A549 (cell line): ENCODE measurements around the gene ENPP3. TPM values are rescaled to one million over a fixed set of nuclear protein-coding genes. Genes with fewer than 3 reads are reported as not detected.

Experiments
- ATAC-seq, 2 experiments: fragments of 200-7000 bp in 1 of 2; fragments of >200 bp in 1 of 2; cut with Nextera tagmentation in 1 of 2; cut with Tn5 transposase in 1 of 2; 3 replicates each; pipeline versions ENCODE4 v1.8.0 to v1.9.1; 2018 to 2020; ENCODE audit warnings: mild to moderate bottlenecking in 1 of 2, moderate library complexity in 1 of 2
- CTCF ChIA-PET: fragments of 300-600 bp; sonication (Branson Sonifier 250); formaldehyde crosslinking; extraction: SDS; loops from one replicate; lab custom pipeline; 2021; ENCODE audit warnings: antibody characterized with exemption, inconsistent platforms; lab: Yijun Ruan, JAX
- POLR2A ChIA-PET: fragments of 350-600 bp; formaldehyde crosslinking; extraction: SDS; loops from one replicate; lab custom pipeline; 2021; ENCODE audit warnings: antibody characterized with exemption, inconsistent platforms; lab: Yijun Ruan, JAX
- DNase-seq, 2 experiments: peaks; one replicate each; pipeline versions ENCODE4 v3.0.0 to v3.0.0-alpha.2; 2011 to 2016; ENCODE audit warnings: low read depth in 1 of 2, low spot score in 1 of 2
- FAIRE-seq: peaks from 2 replicates; lab custom pipeline; 2011; peaks lifted over from hg19 to GRCh38; lab: Jason Lieb, UNC
- H3K27ac ChIP-seq, 2 experiments: fragments of >200 bp; sonication (Bioruptor Twin); formaldehyde crosslinking; 3 replicates each; pipeline ENCODE4 v1.5.1; 2016 to 2017
- H3K4me1 ChIP-seq: fragments of >200 bp; sonication (Bioruptor Twin); formaldehyde crosslinking; 3 replicates; pipeline ENCODE4 v1.6.1; 2016
- H3K4me2 ChIP-seq: fragments of >200 bp; sonication (Bioruptor Twin); formaldehyde crosslinking; 3 replicates; pipeline ENCODE4 v1.6.1; 2016
- H3K4me3 ChIP-seq: fragments of >200 bp; sonication (Bioruptor Twin); formaldehyde crosslinking; 3 replicates; pipeline ENCODE4 v1.5.1; 2016
- H3K9me3 ChIP-seq: fragments of >200 bp; sonication (Bioruptor Twin); formaldehyde crosslinking; 3 replicates; pipeline ENCODE4 v1.6.1; 2016
- ATOH8 ChIP-seq: fragments of 250-450 bp; sonication (Bioruptor Pico); IDR thresholded peaks from 2 replicates; pipeline ENCODE4 v1.5.0; 2020; ENCODE audit warnings: low read depth, mild to moderate bottlenecking, moderate library complexity
- BCL3 ChIP-seq: fragments of >200 bp; sonication (Bioruptor Twin); formaldehyde crosslinking; IDR thresholded peaks from 3 replicates; pipeline ENCODE4 v1.6.1; 2016
- CBX2 ChIP-seq: fragments of 200-600 bp; sonication (generic); IDR thresholded peaks from 2 replicates; pipeline ENCODE4 v1.6.1; 2016; ENCODE audit warnings: low read depth, mild to moderate bottlenecking, borderline replicate concordance
- CBX8 ChIP-seq: fragments of 200-600 bp; sonication (generic); IDR thresholded peaks from 2 replicates; pipeline ENCODE4 v1.6.1; 2016
- CEBPB ChIP-seq, 2 experiments: fragments of >200 bp in 1 of 2; sonication (Bioruptor Twin) in 1 of 2; formaldehyde crosslinking in 1 of 2; IDR thresholded peaks; 2 replicates each; pipeline ENCODE4 v1.6.1; 2012 to 2016
- CHD2 ChIP-seq: fragments of 150-350 bp; IDR thresholded peaks from 2 replicates; pipeline ENCODE4 v1.6.1; 2014; ENCODE audit warnings: low read length; ENCODE audit not compliant: partially characterized antibody
- CHD4 ChIP-seq: fragments of 200-600 bp; sonication (generic); IDR thresholded peaks from 2 replicates; pipeline ENCODE4 v1.6.1; 2016; ENCODE audit warnings: antibody characterized with exemption, mild to moderate bottlenecking, borderline replicate concordance
- FOSB ChIP-seq: fragments of 250-450 bp; sonication (Bioruptor Pico); IDR thresholded peaks from 2 replicates; pipeline ENCODE4 v1.5.0; 2020; ENCODE audit warnings: mild to moderate bottlenecking, moderate library complexity
- GATA3 ChIP-seq: IDR thresholded peaks from 2 replicates; pipeline ENCODE4 v1.6.1; 2012; ENCODE audit warnings: borderline replicate concordance
- HEYL ChIP-seq: fragments of 250-450 bp; sonication (Bioruptor Pico); IDR thresholded peaks from 2 replicates; pipeline ENCODE4 v1.8.0; 2021; ENCODE audit warnings: mild to moderate bottlenecking, moderate library complexity
- JUNB ChIP-seq: fragments of >200 bp; sonication (Bioruptor Twin); formaldehyde crosslinking; IDR thresholded peaks from 2 replicates; pipeline ENCODE4 v1.6.1; 2016
- KDM1A ChIP-seq: fragments of 200-600 bp; sonication (generic); IDR thresholded peaks from 2 replicates; pipeline ENCODE4 v1.6.1; 2016; ENCODE audit warnings: low read depth, mild to moderate bottlenecking
- MAZ ChIP-seq: fragments of 150-350 bp; IDR thresholded peaks from 2 replicates; pipeline ENCODE4 v1.6.1; 2014; ENCODE audit warnings: antibody characterized with exemption, low read depth, low read length, borderline replicate concordance
- MYC ChIP-seq: IDR thresholded peaks from 2 replicates; pipeline ENCODE4 v1.6.1; 2012; ENCODE audit warnings: mild to moderate bottlenecking, inconsistent platforms, low read length, improper control_type of control experiment, borderline replicate concordance
- POLR2A ChIP-seq: IDR thresholded peaks from 2 replicates; pipeline ENCODE4 v1.6.1; 2012; ENCODE audit warnings: mild to moderate bottlenecking, low read length
- POLR2AphosphoS2 ChIP-seq: conservative IDR thresholded peaks from 2 replicates; pipeline ENCODE4 v1.6.1; 2012; ENCODE audit warnings: low read length, improper control_type of control experiment, inconsistent platforms
- RAD21 ChIP-seq, 2 experiments: fragments of >200 bp in 1 of 2; sonication (Bioruptor Twin) in 1 of 2; formaldehyde crosslinking in 1 of 2; IDR thresholded peaks in 1 of 2; conservative IDR thresholded peaks in 1 of 2; 2 replicates in 1 of 2; 3 replicates in 1 of 2; pipeline ENCODE4 v1.6.1; 2012 to 2018; ENCODE audit warnings: inconsistent platforms in 1 of 2
- RARB ChIP-seq: fragments of 250-450 bp; sonication (Bioruptor Pico); IDR thresholded peaks from 2 replicates; pipeline ENCODE4 v1.8.0; 2021; ENCODE audit warnings: mild to moderate bottlenecking, moderate library complexity
- RCOR1 ChIP-seq: fragments of 150-350 bp; IDR thresholded peaks from 2 replicates; pipeline ENCODE4 v1.6.1; 2014; ENCODE audit warnings: antibody characterized with exemption, low read length, low read depth
- REST ChIP-seq: fragments of 200-600 bp; sonication (generic); IDR thresholded peaks from 2 replicates; pipeline ENCODE4 v1.6.1; 2016; ENCODE audit warnings: antibody characterized with exemption, mild to moderate bottlenecking, moderate library complexity
- SMC3 ChIP-seq: fragments of >200 bp; sonication (Bioruptor Twin); formaldehyde crosslinking; IDR thresholded peaks from 3 replicates; pipeline ENCODE4 v1.6.1; 2018; ENCODE audit warnings: inconsistent platforms
- SREBF2 ChIP-seq: fragments of 450-650 bp; IDR thresholded peaks from 2 replicates; pipeline ENCODE4 v1.6.1; 2014; ENCODE audit warnings: mild to moderate bottlenecking, moderate library complexity
- TP53 ChIP-seq: fragments of 250-450 bp; sonication (Bioruptor Pico); IDR thresholded peaks from 2 replicates; pipeline ENCODE4 v1.5.0; 2021; ENCODE audit warnings: mild to moderate bottlenecking, moderate library complexity
- ZC3H11A ChIP-seq: fragments of 450-650 bp; IDR thresholded peaks from 2 replicates; pipeline ENCODE4 v1.6.1; 2014; ENCODE audit warnings: antibody characterized with exemption, mild to moderate bottlenecking
- WGBS: methylation state at CpG from one replicate; pipeline ENCODE4 v1.1.6; 2017; ENCODE audit errors: missing lambda C conversion rate; 5-methylcytosine and 5-hydroxymethylcytosine counted together
- polyA plus RNA-seq, 4 experiments: library from polyadenylated mRNA; depleted of rRNA in 3 of 4; stranded (reverse); fragments of >200 nt; fragmentation: RNase III in 1 of 4; extraction: RNeasy Plus Mini Kit Qiagen cat#74134 plus additional on column Dnase treatment in 1 of 4; gene quantifications; 2 replicates in 3 of 4; 3 replicates in 1 of 4; pipeline ENCODE4 v1.2.3, GENCODE V29; 2011 to 2017
- TF ChIP-seq, protein P1 (sequence below): fragments of 450-650 bp; IDR thresholded peaks from 2 replicates; pipeline ENCODE4 v1.6.1; 2014; ENCODE audit warnings: antibody characterized with exemption

Gene ENPP3
- polyA plus RNA-seq, 2 of the 4 experiments (the other 2 are of a cell fraction), result not detected

DNA sequence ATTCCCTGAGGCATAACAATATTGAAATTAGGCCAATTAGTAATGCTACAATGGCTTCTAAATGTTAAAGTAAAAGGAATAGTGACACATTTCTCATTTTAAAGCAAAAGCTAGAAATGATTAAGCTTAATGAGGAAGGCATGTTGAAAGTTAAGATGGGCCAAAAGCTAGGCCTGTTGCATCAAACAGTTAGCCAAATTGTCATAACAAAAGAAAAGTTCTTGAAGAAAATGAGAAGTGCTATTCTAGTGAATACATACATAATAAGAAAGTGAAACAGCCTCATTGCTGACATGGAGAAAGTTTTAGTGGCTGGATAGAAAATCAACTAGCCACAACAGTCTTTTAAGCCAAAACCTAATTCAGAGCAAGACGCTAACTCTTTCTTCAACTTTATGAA, 51.2 kb downstream of the ENPP3 start:
- H3K4me2 ChIP-seq, result no peak overlapping the region
- 92% methylated on average over 1 of the region's 1 CpG for WGBS
- TF ChIP-seq KDM1A (no peak), FOSB (CRISPR knock-in tag) (no peak), TP53 (CRISPR knock-in tag) (no peak), ZC3H11A (no peak), ATOH8 (CRISPR knock-in tag) (no peak), SREBF2 (no peak), POLR2AphosphoS2 (no peak), POLR2A (no peak), BCL3 (no peak)
- TF ChIP-seq, protein P1, sequence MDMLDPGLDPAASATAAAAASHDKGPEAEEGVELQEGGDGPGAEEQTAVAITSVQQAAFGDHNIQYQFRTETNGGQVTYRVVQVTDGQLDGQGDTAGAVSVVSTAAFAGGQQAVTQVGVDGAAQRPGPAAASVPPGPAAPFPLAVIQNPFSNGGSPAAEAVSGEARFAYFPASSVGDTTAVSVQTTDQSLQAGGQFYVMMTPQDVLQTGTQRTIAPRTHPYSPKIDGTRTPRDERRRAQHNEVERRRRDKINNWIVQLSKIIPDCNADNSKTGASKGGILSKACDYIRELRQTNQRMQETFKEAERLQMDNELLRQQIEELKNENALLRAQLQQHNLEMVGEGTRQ, result no peak
- no peaks in the 10 kb centered on the region for H3K4me1 ChIP-seq
- DNase-seq (no peak), FAIRE-seq (no peak), ATAC-seq (no peak)
- no peaks in the 10 kb centered on the region for H3K9me3 ChIP-seq
- ChIA-PET POLR2A (no interaction called here), CTCF (no interaction called here)
- no peak overlapping the region for H3K4me3 ChIP-seq
- H3K27ac ChIP-seq, result no peak overlapping the region

- Histone ChIP-seq H3K4me1 (no peaks in the 10 kb centered on the region), H3K9me3 (no peaks in the 10 kb centered on the region), H3K4me2 (no peak overlapping the region), H3K4me3 (no peak overlapping the region), H3K27ac (no peak overlapping the region)
- TF ChIP-seq CHD4, result no peak
- TF ChIP-seq GATA3, result no peak
- TF ChIP-seq CBX2, result no peak
- no peak for TF ChIP-seq HEYL (CRISPR knock-in tag)
- TF ChIP-seq REST, result no peak
- TF ChIP-seq CHD2, result no peak
- no peak for TF ChIP-seq RARB
- no peak for TF ChIP-seq RCOR1
- TF ChIP-seq MYC, result no peak
- TF ChIP-seq RAD21 (conservative IDR thresholded peaks at IDR 0.05 in 1 of 2, IDR thresholded peaks at IDR 0.05 in 1 of 2), result no peak
- no peak for TF ChIP-seq SREBF2
- TF ChIP-seq SMC3, result no peak
- no peak for TF ChIP-seq MAZ
- no peak for TF ChIP-seq CEBPB (IDR thresholded peaks at IDR 0.05)
- TF ChIP-seq CBX8, result no peak
- no peak for TF ChIP-seq JUNB
- POLR2A ChIA-PET, result no interaction called here
- CTCF ChIA-PET, result no interaction called here
- DNase-seq (no peak), FAIRE-seq (no peak), ATAC-seq (no peak)
- 2% methylated on average over 1 of the region's 1 CpG for WGBS
Observed at GRCh38 chr6:131692031-131692430, 54.9 kb downstream of the ENPP3 start.
